NCI-H2227 treated with DMSO at 0.1 percent for 48 hours (cell line): ENCODE results near the gene FAM210A.

Source experiments
- DNase-seq: peaks from one replicate; lab custom pipeline; 2025; lab: John Stamatoyannopoulos, UW

FAM210A gene

GRCh38 chr18:13645093-13645492 lies 81.3 kb downstream of the FAM210A start:
- DNase-seq: no peak

GRCh38 chr18:13643261-13643751 lies 83.1 kb downstream of the FAM210A start:
- no peak for DNase-seq

DNA sequence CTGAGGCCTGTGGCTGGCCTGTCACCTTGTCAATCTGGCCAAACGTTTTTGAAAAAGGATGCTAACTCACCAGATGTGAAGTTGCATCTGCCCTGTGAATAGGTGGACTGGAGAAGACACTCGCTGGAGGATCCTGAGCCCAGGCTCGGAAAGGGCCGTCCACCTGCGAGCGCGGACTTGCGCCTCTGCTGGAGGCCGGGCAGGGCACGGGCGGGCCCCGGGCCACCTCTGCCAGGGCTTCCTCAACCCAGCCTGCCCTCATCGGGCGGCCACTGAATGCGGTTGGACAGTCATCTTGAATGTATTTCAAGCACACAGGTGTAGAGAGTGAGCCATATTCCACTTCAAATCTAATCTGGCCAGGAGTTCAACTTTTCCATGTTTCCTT lies 83.9 kb downstream of the FAM210A start:
- no peak for DNase-seq

DNA sequence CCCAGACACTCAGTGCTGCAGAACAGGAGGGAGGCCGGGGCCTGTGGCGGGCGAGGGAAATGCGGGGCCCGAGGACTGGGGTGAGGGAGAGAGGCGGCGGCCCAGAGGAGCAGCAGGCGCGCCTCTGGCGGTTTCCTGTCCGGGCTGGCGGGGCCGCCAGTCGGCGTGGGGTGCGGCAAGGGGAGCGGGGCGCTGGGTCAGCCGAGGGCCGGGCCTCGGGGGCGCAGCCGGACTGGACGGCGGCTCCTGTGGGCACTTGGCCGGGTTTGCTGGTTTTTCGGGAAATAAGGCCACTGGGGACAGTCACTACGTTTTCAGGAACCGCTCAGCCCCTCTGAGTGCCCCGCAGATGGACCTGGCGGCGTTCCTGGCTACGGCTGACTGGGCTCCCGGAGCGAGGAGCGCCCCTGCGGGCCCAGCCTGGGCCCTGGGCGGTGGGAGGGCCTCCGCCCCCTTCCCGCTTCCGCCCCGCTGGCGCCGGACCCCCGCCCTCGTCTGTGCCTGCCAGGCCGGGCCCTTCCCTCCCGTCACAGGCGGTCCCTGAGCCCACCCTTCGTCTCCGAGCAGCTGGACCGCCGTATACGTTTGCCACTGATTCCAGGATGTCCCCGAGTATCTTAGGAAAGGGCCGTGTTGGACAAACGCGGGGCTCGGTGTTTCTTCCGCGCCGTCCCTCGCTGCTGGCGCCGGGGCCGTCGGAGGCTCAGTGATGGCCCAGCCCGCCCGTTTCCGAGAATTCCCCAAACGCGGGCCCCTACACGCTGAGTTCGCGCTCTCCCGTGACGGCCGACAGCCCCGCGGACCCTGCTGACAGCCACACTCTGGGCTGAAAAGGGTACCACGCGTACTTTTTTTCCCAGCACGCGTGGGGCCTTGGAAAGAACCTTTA lies 84.6 kb downstream of the FAM210A start:
- no peak for DNase-seq

- DNase-seq: no peak
Measured at GRCh38 chr18:13640266-13640860, 86.0 kb downstream of the FAM210A start.

- no peak for DNase-seq
Measured at GRCh38 chr18:13638719-13639595, 87.4 kb downstream of the FAM210A start.

DNA sequence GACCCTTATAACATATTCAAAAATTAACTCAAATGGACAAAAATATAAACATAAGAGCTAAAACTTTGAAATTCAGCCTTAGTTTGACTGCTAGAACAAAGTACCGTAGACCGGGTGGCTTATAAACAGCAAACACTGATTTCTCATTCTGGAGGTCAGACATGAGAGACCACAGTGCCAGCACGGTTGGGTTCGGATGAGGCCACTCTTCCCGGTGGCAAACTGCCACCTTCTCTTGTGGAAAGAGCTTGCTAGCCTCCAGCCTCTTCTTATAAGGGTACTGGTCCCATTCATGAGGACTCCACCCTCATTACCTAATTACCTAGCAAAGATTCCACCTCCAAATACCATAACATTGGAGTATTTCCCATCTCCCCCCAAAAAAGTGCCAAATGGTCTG lies 91.3 kb downstream of the FAM210A start:
- DNase-seq: no peak

GRCh38 chr18:13633700-13634099 lies 92.7 kb downstream of the FAM210A start:
- no peak for DNase-seq

- DNase-seq: no peak
Measured at GRCh38 chr18:13630716-13631268, 95.6 kb downstream of the FAM210A start.

DNA sequence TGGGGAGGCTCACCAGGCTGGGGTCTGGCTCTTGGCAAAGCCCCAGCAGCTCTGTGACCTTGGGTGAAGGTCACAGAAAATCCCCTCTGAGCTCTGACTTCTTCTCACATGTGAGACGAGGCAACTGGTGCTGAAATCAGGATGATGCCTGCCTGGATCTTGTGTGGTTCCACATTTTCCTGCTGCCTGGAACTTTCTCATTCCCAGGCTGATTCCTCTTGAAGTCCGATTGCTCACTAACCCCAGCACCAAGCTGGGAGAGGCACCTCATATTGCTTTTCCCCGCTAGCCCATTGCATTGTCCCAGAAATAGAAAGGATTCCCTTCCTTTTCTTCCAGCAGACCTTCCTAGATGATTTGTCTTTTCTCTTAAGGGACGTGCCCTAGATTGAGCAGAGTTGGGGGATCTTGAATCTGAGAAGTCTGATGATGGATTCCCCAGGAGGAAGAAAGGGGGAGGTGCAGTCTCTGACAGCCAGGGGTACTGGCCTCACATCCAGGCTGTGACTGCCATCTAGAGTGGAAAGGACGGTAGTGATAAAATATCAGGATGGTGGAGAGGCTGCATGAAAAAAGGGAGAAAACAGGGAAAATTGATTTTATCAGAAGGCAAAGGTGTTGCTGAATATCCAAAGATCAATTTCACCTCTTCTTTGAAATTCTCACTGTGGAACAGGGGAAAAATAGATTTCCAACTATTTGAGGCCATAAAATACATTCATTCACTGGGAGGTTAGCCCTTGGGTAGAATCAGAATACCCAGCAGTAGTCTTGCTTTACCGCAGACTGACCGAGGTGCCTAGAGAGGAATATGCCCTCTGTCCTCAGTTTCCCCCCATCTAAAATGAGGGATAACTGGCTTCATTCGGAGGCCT lies 96.3 kb downstream of the FAM210A start:
- peak; percentile 61 for DNase-seq

- DNase-seq: no peak
Measured at GRCh38 chr18:13628211-13628610, 98.1 kb downstream of the FAM210A start.

GRCh38 chr18:13627639-13628038 lies 98.7 kb downstream of the FAM210A start:
- no peak for DNase-seq

GRCh38 chr18:13626544-13626908 lies 99.8 kb downstream of the FAM210A start:
- DNase-seq: no peak

DNA sequence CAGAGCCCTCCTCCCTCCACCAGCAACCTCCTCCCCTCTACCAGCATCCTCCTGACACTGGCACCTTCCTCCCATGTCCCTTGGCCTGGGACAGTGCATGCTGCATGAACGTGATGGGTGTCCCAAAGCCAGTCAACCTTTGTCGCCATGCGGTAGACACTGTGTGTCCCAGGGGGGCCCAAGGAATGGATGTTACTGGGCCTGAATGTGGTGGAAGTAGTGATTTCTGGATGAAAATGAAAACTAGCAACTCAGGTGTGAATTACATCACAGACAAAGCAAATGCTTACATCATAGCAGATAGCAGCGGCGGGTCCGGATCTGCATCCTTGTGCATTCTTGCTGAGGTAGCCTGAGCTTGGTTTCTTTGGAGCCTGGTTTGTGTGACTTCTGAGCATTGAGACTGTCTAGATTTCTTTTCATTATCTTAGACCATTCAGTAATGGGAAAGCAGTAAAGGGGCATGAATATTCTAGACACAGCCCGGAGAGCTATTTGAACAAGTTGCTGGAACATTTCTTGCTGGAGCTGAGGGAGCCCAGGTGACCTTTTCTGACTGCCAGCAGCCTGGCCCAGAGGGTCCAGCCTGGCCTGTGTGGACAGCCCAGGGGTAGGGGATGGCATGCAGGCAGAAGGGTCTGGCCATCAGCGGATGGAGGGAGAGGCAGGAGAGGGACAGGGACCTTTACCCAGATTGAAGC lies 100.4 kb downstream of the FAM210A start:
- no peak for DNase-seq

DNA sequence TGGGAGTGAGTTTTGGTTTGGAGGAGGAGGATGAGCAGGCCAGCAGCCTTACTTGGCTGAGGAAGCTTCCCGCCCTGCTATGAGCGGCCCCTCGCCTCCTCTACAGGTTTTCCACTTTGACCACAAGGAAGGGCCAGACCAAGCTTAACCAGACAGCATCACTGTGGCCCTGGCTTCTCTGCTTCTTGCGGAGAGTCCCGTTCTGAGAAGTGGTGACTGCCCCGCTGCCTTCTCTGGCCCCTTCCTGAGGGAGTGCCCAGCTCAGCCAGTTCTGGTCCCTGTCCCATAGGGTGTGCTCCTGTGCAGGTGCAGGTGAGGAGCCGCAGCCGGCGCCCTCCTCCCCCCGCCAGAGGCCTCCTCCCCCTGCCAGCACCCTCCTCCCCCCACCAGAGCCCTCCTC lies 101.0 kb downstream of the FAM210A start:
- DNase-seq: no peak

- DNase-seq: no peak
Measured at GRCh38 chr18:13624563-13625237, 101.7 kb downstream of the FAM210A start.

DNA sequence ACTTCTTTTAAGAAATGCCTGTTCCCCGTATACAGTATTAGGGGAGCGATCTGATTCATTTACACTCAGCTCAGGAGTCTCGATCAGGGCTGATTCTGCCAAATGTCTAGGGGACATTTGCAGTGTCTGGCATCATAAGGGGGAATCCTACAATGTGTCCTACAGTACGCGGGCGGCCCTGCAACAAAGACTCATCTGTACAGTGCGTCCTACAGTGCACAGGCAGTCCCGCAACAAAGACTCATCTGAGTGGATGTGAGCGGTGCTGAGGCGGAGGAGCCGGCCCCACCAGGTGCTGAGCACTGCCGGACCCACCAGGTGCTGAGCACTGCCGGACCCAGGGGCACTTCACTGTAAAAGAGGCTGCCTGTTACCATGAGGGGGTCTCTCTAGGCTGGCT lies 102.5 kb downstream of the FAM210A start:
- DNase-seq: no peak

DNA sequence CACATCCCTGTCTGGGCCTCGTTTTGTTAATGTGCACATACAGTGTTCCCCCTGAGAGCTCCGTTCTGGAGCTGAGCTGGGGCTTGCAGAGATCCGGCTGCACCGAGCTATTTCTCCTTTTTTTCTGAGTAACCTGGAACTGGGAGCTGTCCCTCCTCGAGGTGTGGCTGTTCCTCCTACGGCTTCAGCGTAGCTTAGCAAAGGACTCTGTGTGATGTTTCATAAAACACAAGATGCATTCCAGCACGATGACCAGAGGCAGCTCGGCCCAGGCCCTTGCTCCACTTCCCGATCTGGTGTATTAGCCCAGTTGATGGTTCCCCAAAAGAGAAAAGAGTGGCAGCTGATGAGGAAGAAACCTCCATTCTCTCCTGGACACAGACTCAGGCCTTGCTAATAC lies 103.0 kb downstream of the FAM210A start:
- DNase-seq: no peak

GRCh38 chr18:13622751-13623150 lies 103.6 kb downstream of the FAM210A start:
- no peak for DNase-seq
